ENCODE results near the gene GAL3ST2.

The GAL3ST2 gene

GRCh38 chr2:241842620-241843211 is 66.1 kb downstream of the GAL3ST2 start:
- TF ChIP-seq ZFX (IDR thresholded peaks at IDR 0.05) (no peak), CTCF (conservative IDR thresholded peaks at IDR 0.05) (no peak)

GRCh38 chr2:241843321-241844065 is 66.9 kb downstream of the GAL3ST2 start:
- TF ChIP-seq ZFX (IDR thresholded peaks at IDR 0.05) (no peak), CTCF (conservative IDR thresholded peaks at IDR 0.05) (no peak)
- H3K27ac ChIP-seq = no peak overlapping the region; the same call in 1 of the 2 replicates

More at GRCh38 chr2:241842620-241843211, 66.1 kb downstream of the GAL3ST2 start:
- no peak overlapping the region for H3K27ac ChIP-seq

- TF ChIP-seq CTCF (conservative IDR thresholded peaks at IDR 0.05) = no peak; the same call in 1 of the 2 replicates
- TF ChIP-seq ZFX (IDR thresholded peaks at IDR 0.05) = peak; percentile 23; the same call in 1 of the 2 replicates
- H3K27ac ChIP-seq = peak overlapping the region; percentile 26; the same call in 1 of the 2 replicates
Observed at GRCh38 chr2:241844066-241844728, 67.6 kb downstream of the GAL3ST2 start.

GRCh38 chr2:241844831-241845578 is 68.4 kb downstream of the GAL3ST2 start:
- no peak overlapping the region; the same call in 1 of the 2 replicates for H3K27ac ChIP-seq

GRCh38 chr2:241846406-241846805 is 69.8 kb downstream of the GAL3ST2 start:
- no peak overlapping the region for H3K27ac ChIP-seq
- TF ChIP-seq ZFX (IDR thresholded peaks at IDR 0.05) (no peak), CTCF (conservative IDR thresholded peaks at IDR 0.05) (no peak)

More at GRCh38 chr2:241844831-241845578, 68.4 kb downstream of the GAL3ST2 start:
- TF ChIP-seq ZFX (IDR thresholded peaks at IDR 0.05) = no peak
- no peak for TF ChIP-seq CTCF (conservative IDR thresholded peaks at IDR 0.05)

- no peak for TF ChIP-seq CTCF (conservative IDR thresholded peaks at IDR 0.05)
- TF ChIP-seq ZFX (IDR thresholded peaks at IDR 0.05) = no peak
- H3K27ac ChIP-seq = no peak overlapping the region
Observed at GRCh38 chr2:241848761-241849615, 72.4 kb downstream of the GAL3ST2 start.

Data from C4-2B (cell line).